Muscle layer of duodenum (tissue), 2 donors: ENCODE measurements around the gene SND1.

ENCODE experiments used
- H3K27ac ChIP-seq: one replicate; pipeline ENCODE4 v1.7.0; 2013; ENCODE audit warnings: mild to moderate bottlenecking, low read length
- H3K27me3 ChIP-seq: one replicate; pipeline ENCODE4 v1.7.0; 2013; ENCODE audit warnings: low read depth, mild to moderate bottlenecking, control low read depth, low read length
- H3K36me3 ChIP-seq, 2 donors: one replicate each; pipeline ENCODE4 v1.7.0; 2013; ENCODE audit warnings: low read length in 2 of 2, control low read depth in 1 of 2, mild to moderate bottlenecking in 1 of 2; ENCODE audit not compliant: insufficient read depth in 2 of 2, control insufficient read depth in 1 of 2
- H3K4me1 ChIP-seq, 2 donors: one replicate each; pipeline ENCODE4 v1.7.0; 2013; ENCODE audit warnings: low read length in 2 of 2, mild to moderate bottlenecking in 2 of 2, control low read depth in 1 of 2, moderate library complexity in 1 of 2; ENCODE audit not compliant: insufficient read depth in 2 of 2, control insufficient read depth in 1 of 2
- H3K4me3 ChIP-seq, 2 donors: one replicate each; pipeline ENCODE4 v1.7.0; 2013; ENCODE audit warnings: low read length in 2 of 2, low read depth in 1 of 2, mild to moderate bottlenecking in 1 of 2
- H3K9me3 ChIP-seq, 2 donors: one replicate each; pipeline ENCODE4 v1.7.0; 2013; ENCODE audit warnings: low read length in 2 of 2, control low read depth in 1 of 2, mild to moderate bottlenecking in 1 of 2; ENCODE audit not compliant: control insufficient read depth in 1 of 2
- donor health status: healthy.

SND1 gene

GRCh38 chr7:128135159-128135514, 483.1 kb downstream of the SND1 start:
- no peaks in the 10 kb centered on the region for H3K9me3 ChIP-seq
- H3K36me3 ChIP-seq, result no peaks in the 10 kb centered on the region
- peaks cover 27% of the 10 kb centered on the region for H3K27me3 ChIP-seq
- peaks cover 0 to 20% of the 10 kb centered on the region in 2 donors for H3K4me1 ChIP-seq
- H3K27ac ChIP-seq, result no peak overlapping the region
- peak overlapping the region; percentile 21 to 67 for H3K4me3 ChIP-seq

DNA sequence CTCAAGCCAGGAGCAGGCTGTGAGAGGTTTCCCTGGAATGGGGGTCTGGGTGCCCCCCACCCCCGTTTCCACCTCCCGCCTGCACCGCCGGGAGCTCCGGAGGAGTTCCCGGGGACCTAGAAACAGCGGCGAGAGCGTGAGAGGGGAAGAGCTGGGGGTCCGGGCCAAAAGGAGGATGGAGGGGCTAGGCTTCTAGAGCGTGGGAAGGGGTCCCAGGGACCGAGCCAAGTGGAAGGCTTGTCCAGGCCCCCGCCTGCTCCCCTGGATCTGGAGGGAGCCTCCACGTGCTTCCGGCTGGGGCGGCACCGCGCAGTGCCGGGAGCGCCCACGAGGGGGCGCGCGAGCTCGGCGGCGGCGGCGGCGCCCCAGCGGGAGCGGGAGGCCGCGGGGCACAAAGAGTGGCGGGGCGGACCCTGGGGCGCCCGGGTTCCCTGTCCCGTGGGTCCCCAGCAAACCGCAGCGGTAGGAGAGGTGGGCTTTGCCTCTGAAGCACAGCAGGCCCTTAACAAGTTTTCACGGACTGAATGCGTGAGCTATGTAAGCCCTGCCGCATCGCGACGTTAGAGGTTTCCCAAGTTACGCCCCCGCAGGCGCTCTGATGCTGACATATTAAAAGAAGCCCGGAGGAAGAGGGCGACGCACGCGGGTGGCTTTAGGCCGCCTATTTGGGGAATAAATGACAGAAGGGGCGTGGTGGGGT, 483.7 kb downstream of the SND1 start:
- Histone ChIP-seq H3K4me1 (peaks cover 0 to 20% of the 10 kb centered on the region in 2 donors), H3K27me3 (peaks cover 27% of the 10 kb centered on the region), H3K9me3 (peaks cover 0 to 2% of the 10 kb centered on the region in 2 donors), H3K27ac (no peak overlapping the region), H3K36me3 (no peaks in the 10 kb centered on the region), H3K4me3 (peak overlapping the region; percentile 61 to 67)

DNA sequence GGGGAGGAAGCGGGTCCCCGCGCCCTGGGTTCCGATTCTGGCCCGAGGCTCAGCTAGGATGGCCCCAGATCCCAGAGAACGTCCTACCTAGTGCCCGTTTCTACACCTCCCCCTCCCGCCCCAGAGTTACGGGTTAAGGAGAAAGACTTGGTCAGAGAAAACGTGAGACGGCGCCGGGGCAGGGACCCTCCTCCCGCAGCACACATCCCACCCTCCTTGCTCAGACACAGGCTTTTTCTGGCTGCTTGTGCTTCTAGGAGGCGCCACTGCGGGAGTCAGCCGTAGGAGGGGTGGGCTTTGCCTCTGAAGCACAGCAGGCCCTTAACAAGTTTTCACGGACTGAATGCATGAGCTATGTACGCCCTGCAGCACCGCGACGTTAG, 484.2 kb downstream of the SND1 start:
- Histone ChIP-seq H3K27ac (no peak overlapping the region), H3K4me1 (peaks cover 0 to 20% of the 10 kb centered on the region in 2 donors), H3K27me3 (peaks cover 27% of the 10 kb centered on the region), H3K9me3 (peaks cover 0 to 2% of the 10 kb centered on the region in 2 donors), H3K4me3 (peak overlapping the region; percentile 61 to 67), H3K36me3 (no peaks in the 10 kb centered on the region)

GRCh38 chr7:128137181-128137580, 485.2 kb downstream of the SND1 start:
- Histone ChIP-seq H3K9me3 (peaks cover 0 to 2% of the 10 kb centered on the region in 2 donors), H3K4me1 (peaks cover 0 to 20% of the 10 kb centered on the region in 2 donors), H3K4me3 (no peak overlapping the region), H3K27me3 (peaks cover 23% of the 10 kb centered on the region), H3K36me3 (no peaks in the 10 kb centered on the region), H3K27ac (no peak overlapping the region)

DNA sequence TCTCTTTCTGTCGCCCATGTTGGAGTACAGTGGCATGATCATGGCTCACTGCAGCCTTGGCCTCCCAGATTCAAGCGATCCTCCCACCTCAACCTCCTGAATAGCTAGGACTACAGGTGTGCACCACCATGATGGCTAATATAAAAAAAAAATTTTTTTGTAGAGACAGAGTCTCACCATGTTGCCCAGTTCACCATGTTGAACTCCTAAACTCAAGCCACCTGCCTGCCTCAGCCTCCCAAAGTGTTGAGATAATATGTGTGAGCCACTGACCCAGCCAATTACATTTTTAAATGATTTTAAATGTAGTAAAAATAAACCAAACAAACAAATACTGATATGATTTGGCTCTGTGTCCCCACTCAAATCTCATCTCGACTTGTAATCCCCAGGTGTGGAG, 487.4 kb downstream of the SND1 start:
- H3K4me3 ChIP-seq, result no peak overlapping the region
- peaks cover 0 to 8% of the 10 kb centered on the region in 2 donors for H3K9me3 ChIP-seq
- no peaks in the 10 kb centered on the region for H3K36me3 ChIP-seq
- no peak overlapping the region for H3K27ac ChIP-seq
- peaks cover 19% of the 10 kb centered on the region for H3K27me3 ChIP-seq
- H3K4me1 ChIP-seq, result peaks cover 0 to 17% of the 10 kb centered on the region in 2 donors

GRCh38 chr7:128141683-128142195, 489.7 kb downstream of the SND1 start:
- H3K27me3 ChIP-seq, result peaks cover 3% of the 10 kb centered on the region
- H3K4me1 ChIP-seq, result no peaks in the 10 kb centered on the region
- H3K36me3 ChIP-seq, result no peaks in the 10 kb centered on the region
- H3K9me3 ChIP-seq, result peaks cover 0 to 8% of the 10 kb centered on the region in 2 donors
- no peak overlapping the region for H3K4me3 ChIP-seq
- H3K27ac ChIP-seq, result no peak overlapping the region
